Activated CD4-positive, alpha-beta T cell treated with anti-CD3 and anti-CD28 coated beads, Interleukin-2, amount 50 U/mL, for 48 hours (primary cell): ENCODE results near the gene ASPA.
"Not testable (repeated sequence)": the region's sequence is repeated elsewhere in the genome, so short reads cannot be mapped to it uniquely, and the experiment has no call there.

Source experiments
- DNase-seq, 2 experiments: peaks; one replicate each; pipeline ENCODE4 v3.0.0-alpha.2; 2020

Gene ASPA

DNA sequence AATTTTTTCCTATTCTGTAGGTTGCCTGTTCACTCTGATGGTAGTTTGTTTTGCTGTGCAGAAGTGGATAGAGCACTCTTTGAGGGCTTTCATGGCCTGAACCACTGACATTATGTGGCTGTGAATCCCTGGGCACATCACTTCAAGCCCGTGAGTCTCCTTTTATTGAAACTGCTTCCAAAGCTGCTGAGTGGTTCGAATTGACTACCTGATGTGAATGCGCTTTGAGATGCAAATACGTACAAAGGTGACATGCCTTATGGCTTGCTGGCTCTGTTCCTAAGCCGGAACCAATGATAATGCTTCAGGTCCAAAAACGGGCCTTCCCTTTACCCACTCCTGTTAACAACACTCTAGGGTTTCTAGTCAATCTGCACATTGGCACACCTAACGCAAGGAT is 34.3 kb downstream of the ASPA start:
- DNase-seq, result no peak

DNA sequence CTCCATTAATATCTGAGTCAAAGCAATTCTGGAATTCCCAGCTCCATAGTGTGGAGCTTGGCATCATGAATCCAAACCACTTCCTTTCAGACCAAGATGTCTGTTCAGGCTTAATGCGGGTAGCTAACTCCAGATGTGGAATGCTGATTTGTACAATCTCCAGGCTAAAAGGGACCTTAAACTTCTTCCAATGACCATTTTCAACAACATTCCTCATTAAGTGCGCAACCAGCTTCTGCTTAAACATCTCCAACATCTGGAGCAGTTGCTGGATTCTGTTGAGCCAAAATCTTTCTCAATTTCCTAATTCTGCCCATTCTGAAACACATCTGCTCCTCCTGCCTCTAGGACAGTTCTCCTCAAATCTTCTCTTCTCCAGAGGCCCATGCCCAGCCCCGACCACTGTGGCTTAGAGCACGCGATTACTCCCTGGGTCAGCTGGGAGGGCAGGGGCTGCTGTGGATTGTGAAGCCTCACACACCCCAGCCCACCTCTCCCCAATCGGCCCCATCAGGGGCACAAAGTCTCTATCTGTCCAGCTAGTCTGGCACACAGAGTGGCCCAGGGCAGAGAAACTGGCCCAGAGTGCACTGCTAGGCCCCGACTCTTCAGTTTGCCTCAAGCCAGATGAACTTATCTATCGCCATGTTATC is 36.2 kb downstream of the ASPA start:
- DNase-seq, result no peak

DNA sequence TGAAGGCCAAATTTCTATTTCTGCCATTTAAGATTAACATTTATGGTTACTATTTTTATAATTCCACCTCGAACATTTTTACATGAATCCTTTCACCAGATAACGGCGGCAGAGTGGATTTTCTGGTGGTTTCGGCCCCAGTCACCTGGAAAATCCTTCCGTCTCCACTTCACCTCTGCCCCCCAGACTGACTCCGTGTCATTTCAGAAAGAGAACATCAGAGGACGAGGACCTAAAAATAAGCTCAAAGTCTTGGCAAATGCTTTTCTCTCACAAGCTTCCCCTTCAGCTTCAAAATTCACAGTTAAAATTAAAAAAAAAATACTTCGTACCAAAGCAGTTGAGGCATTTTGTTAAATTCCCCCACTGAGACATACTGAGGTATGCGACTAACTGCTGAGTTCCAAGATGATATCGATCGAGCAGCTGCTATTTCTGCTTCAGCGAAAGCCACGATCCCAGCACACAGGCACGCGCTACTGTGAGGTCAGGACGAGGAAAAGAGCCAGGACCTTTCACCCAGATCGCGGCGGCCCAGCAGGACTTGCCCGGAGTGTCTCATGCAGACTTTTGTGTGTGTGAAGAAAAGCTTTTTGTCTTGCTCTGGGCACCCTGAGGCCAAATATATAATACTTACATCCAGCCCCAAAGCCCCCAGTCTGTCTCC is 36.8 kb downstream of the ASPA start:
- DNase-seq, result no peak

DNA sequence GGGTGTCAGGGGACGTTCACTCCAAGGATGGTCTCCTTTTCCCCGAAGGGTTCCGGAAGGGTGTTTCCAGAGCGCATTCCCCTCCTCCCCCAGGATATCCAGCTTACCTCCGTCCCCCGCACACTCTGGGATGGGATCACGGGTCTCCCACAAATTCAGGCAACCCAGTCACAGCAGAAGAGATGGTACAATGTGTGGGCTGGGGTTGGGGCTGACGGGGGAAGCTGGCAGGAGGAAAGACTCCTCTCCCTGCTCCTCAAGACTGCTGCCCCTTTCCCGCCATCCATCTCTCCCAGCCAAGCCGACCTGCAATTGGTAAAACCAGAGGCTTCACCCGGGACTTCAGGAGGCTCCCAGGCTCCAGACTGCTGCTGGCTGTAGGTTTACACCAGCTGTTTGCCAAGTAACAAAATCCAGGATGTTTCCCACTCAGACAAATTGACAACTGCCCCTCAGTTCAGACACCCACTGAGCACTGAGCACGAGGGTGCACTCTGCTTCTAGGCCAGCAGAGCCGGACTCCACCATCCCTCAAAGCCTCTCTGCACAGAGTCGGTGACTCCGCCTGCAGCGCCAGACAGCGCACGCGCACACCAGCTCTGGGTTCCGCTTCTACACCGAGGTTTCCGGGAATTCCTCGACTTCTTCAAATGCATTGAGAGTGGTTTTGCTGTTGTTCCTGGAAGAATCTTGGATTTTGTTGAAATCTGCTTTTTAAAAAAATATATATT is 37.7 kb downstream of the ASPA start:
- no peak for DNase-seq

DNA sequence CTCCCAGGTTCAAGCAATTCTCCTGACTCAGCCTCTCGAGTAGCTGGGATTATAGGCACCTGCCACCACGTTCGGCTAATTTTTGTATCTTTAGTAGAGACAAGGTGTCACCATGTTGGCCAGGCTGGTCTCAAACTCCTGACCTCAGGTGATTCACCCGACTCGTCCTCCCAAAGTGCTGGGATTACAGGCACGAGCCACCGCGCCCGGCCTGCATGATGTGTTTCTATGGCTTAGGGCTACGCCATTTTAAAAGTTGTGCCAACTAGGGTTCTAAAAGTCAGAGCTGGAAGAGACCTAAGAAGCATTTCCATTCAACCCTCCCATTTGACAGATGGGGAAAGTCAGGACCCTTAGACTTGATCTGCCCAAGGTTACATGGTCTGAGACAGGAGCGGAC is 38.4 kb downstream of the ASPA start:
- not testable (repeated sequence) for DNase-seq

DNA sequence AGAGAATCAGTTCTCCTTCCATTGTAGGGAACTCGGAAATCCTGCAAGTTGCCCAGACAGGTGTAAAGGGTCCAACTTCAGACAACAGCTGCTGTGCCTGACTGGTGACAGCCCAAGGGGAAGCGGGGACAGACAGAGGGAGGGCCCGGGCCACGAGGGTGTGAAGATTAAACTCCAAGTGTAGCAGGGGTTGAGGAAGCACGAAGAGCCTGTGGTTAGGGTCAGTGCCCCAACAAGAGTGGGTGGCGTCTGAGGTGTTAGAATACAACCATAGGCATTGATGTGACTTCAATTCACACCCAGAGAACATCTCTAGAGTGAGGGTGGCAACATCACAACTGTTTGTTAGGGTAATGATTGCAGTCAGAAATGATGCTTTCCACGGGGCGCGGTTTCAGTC is 39.1 kb downstream of the ASPA start:
- no peak for DNase-seq

DNA sequence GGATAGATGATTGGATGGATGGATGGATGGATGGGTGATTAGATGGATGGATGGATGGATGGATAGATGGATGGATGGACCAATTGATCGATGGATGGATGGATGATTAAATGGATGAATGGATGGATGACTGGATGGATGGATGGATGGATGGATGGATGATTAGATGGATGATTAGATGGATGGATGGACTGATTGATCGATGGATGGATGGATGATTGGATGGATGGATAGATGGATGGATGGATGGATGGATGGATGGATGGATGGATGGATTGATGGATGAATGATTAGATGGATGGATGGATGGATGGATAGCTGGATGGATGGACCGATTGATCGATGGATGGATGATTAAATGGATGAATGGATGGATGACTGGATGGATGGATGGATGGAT is 43.7 kb downstream of the ASPA start:
- not testable (repeated sequence) for DNase-seq

DNA sequence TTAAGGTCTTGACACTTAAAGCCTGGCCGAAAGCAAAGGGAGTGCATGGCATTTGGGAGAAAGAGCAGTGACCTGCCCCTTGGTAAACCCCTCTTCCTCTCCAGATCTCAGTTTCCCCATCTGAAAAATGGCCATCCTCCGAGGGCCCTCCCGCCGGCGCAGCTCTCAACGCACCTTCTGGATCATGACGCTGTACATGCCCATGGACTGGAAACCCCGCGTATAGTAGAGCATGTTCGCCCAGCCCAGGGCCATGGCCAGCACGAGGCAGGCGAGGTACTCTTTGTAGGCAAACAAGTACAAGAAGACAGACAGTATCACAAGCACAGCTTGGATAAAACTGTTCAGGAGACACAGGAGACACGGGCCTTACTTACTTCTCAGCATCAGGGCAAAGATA is 48.2 kb downstream of the ASPA start:
- no peak for DNase-seq

DNA sequence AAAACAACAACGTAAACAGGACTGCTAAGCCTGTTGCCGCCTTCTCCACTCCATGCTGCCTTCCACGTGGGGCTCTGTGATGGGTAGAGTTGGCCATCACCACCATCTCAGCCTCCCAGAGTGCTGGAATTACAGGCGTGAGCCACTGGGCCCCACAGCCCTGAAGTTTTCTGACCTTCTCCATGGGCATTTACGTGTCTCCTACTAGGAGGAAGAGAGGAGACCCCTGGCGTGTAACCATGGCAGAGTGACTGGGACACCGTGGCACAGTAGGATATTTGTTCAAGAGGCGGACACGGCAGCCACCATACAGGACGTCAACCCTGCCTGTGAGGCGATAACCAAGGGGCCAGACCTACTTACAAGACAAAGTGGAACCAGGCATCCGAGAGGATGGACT is 50.7 kb downstream of the ASPA start:
- DNase-seq, result no peak

DNA sequence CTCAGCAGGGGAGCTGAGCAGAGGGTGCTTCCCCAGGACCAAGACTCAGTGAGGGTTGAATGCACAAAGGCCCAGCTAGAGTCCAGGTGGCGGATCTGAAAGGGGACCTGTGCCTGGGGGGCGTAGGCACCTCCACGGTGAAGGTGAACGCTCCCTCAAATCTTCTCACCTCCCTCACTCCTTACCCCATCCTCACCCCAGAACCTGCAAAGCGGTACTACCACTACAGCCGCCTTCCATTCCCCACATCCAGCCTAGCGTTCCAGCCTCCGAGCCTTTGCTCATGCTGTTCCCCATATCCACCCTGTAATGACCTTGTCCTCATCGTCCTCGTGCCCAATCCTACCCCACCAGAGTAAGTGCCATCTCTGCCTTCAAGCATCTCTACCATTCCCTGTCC is 51.2 kb downstream of the ASPA start:
- no peak for DNase-seq

DNA sequence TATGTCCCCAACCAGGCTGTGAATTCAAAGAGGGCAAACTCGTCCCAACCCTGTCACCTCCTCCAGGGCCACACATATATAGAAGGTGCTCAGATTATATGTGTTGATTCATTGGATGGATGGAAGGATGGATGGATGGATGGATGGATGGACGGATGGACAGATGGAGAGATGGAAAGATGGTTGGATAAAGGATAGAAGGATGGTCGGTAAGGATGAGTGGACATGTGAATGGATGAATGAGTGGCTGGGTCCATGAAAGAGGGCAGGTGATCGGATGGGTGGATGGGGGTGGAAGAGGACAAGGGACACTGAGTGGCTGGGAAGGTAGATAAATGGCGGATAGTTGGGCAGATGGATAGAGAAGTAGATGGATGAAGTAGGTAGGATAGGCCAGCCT is 51.7 kb downstream of the ASPA start:
- no peak for DNase-seq

DNA sequence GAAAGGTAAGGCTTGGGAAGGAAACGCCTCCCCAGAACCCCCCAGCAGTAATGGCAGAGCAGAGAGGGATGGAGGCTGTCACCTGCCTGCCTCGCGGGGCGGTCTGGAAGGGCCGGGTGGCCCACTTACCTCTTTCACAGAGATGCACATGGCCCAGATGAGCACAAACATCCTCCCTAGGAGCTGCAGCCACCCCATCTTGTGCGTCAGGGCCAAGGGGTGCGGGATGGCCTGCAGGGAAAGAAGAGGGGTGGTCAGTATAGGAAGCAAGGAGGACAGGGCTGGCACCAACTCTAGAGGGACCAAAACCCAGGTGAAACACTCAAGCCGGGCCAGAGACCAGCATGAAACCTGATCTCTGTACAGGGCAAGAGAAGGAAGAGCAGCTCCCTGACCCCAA is 52.1 kb downstream of the ASPA start:
- no peak for DNase-seq

DNA sequence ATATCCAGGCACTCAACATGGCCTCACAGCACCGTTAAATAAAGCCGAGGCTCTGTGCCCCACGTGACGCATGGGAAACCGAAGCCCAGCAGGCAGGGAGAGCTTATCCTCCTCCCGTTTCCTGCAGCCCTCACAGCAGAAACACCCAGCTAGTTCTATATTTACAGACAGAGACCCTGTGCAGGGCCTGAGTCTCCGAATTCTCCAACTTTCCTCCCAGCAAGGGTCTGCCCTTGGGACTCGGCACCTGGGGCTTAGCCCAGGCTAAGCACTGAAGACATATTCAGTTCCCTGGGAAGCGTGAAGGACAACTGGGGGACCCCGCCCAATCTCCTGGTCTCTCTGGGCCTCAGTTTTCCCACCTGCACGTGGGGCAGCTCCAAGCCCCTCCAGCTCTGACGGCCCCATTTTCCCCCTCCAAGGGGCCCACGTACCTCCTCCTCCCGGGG is 52.6 kb downstream of the ASPA start:
- no peak for DNase-seq

DNA sequence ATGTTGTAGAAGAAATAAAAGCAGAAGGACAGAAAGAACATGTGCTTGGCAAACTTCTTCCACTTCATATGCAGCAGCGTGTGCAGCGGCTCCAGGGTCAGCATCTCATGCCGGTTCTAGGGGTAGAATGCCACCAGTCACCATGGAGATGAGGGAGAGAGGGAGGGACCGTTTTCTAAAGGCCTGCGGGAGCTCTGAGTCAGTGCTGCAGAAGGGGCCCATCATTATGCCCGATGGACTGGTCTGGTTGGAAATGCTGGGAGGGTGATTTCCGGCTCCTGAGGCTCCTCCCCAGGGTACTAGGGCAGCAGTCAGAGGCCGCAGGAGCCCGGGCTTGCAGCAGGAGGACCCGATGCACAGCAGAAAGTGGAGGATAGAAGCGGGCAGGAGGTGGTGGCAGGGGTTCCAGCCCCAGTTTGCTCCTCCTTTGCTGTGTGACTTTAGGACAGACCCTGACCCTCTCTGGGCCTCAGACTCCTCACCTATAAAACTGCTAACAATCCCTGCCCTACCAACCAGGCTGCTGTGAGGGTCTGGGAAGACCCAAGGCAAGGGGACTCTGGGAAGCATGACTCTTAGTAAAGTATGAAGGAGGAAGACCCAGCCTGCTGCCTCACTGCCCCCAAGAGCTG is 53.2 kb downstream of the ASPA start:
- DNase-seq, result no peak

DNA sequence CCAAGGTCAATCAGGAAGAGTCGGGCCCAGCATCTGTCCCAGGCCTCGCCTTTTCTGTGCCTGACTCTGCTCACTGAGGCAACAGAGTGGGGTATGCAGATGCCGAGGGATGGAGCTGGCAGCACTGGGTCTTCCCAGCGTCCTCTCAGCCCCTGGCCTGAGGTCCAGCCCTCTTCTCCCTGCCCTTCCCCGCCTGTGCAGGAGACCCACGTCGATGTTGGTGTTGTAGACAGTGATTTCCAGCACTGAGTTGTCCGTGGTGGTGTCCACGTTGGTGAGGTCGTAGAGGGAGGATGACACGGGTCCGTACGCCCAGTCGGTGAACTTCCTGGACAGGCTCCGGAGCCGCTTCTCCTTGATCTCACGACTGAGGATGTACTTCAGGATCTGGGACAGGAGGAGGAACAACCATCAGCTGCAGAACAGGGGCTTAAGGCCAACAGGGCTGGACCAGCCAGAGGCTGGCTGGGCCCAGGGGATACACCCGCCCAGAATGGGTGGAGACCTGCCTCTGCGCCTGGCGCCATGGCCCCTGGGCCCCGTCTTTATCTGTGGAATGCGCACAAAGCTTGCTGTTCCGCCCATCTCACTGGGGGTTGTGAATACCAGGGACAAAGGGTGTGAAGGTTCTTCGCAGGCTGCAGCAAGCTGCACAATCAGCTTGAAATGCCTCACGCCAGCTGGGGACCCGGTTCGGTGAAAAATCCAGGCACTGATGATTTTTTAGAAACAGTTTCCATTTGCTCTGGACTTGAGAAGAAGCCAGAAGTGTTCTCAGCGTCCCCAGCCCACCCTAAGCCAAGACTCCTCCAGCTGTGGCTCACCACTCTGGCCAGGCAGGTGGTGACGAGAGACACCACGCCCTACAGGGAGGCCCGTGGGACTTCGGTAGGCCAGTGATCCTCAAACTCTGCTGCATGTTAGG is 54.3 kb downstream of the ASPA start:
- no peak for DNase-seq

DNA sequence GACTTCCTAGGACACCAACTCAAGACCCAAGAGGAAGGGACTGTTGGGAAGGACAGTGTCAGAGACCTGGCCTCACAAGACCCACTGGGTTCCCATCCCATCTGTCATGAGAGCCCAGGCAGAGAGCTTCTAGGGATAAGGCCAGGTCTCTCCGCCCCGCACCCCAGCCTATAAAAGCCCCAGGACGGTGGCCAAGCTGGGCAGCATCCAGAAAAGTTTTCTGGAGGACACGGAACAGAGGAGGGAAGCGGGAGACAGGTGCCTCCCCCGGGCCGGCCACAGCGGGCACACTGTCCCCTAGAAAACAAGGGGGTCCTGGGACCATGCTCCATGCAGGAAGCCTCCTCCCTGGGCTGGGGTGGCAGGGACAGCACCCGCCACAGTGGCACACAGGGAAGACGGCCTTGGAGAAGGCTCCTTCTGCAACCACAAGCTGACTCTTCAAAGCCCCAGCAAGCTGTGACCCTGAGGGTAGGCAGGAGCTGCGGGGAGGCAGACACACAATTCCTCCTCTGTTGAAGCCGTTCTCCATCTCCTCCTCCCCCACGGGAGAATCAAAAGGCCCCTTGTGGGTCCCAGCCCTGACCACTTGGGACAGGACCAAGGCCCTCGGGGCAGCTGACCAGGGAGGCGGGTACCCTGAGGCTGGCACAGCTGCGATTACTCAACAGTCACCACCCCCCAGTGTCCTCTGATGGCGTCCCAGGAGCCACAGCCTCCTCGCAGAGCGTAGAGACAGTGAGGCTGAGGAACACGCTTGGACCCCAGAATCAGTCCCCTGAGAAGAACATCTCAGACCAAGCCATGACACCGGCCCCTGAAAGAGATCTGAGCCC is 55.7 kb downstream of the ASPA start:
- DNase-seq, result no peak

DNA sequence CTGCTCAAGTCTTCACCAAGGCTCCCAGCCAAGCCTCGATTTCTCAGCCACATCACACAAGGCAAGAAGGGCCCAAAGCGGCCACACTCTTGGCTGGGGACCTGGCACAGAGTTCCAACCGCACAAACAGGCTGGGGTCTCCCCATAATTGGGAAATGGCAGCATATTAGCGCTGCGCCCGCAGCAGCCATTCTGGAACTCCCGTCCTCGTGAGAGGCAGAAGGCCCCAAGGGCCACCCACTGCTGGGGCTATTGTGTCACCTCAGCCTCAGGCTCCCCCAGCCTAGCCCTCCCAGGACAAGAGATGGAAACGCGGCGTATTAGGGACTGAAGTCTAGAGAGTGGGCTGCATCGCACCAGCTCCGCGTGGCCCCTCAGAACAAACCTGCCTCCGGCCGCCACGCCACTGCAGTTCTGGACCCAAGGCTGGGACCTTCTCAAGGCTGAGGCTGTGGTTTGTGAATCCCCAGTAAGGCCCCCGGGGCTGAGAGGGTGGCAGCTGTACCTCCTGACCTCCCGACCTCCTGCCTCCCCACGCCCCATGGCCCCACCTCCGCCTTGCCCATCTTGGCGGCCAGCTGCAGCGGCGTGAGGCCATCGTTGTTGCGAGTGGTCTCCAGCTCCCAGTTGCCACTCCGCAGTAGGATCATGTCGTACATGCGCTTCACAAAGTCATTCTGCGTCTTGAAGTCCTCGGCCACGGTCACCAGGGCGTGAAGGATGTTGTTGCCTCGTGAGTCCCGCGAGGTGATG is 56.5 kb downstream of the ASPA start:
- no peak for DNase-seq

DNA sequence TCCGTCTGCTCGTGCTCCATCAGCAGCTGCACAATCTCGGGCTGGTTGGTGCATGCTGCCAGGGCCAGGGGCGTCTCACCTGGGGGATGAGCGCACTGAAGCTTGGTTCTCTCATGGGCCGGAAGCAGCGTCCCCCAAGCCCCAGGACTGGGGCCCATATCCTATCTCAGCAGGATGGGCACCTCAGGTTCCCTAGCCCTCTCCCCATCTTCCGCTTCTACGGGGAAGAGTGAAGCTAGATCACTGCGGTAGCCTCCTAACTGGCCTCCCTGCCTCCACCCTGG is 57.0 kb downstream of the ASPA start:
- no peak for DNase-seq

DNA sequence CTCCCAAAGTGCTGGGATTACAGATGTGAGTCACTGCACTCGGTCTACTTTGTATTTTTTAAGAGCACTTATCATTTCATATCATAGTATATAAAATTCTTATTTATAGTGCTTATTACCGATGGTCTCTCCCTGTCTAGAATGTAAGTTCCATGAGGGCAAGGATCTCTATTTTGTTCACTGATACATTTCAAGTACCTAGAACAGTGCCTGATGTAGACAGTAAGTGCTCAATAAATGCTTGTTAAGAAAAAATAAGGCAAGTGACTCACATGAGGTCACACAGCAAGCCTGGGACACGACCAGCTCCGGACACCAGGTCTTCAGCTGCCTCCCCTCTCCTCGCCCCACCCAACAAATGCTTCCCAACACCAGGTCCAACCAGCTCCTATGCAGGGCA is 58.0 kb downstream of the ASPA start:
- DNase-seq, result no peak

DNA sequence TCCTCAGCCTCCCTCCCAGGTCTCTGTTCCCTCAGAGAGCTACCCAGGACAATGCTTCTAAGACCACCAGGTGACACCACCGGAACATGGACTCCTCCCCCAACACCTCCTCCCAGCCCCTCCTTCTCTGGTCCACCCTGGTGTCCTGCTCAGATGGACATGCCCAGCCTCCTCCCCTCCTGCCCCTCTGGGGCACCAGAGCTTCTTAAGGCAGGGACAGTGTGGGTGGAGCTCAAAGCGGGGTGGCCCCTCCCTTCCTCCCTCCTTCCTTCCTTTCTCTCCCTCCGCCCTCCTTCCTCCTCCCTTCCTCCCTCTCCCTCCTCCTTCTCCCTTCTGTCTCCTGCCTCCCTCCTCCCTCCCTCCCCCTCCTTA is 59.1 kb downstream of the ASPA start:
- DNase-seq, result peak in 1 of 2 experiments; percentile 21
